ENCODE data around the gene DHX57.

DNA sequence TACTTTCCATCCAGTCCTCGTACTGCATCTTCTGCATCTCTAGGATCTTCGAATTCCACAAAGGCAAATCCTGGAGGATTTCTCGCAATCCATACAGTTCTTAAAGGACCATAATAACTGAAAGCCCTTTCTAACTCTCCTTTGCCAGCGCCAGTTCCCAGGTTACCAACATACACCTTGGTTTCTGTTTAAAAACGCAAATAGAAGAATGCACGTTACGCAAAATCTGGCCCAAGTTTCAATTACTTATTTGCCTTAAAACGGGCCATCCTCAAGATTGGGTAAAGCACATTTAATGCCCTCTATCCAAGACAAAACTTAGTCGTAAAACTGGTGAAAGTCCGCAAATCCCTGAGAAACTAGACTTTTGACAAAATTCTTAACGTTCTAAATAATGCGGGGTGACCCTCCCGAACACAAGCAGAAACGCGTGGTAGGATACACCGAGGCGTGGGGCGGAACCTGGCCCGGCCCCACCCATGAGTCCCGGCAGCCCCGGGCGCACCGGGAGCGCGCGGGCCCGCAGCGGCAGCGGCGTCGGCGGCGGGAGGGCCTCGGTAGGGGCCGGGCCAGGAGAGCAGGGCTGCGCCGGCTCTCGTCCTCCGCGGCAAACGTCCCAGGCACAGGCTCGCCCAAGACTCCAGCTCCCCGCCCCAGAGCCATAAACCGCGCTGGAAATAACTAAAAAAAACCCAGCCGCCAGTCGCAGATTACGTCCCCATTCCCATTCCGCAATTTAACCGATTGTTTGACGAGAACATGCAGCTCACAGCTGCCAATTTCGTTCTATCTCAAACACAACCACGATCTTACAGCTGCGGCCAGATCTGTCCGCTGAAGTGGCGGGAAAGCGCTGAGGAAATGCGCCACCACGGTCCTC is 125.5 kb downstream of the DHX57 start:
- TF ChIP-seq SIN3A (IDR thresholded peaks at IDR 0.05; ENCODE audit: borderline replicate concordance, insufficient read depth, low read length) (0 out of 2 replicates have a peak, but pooled peaks have one; percentile 29), POLR2AphosphoS5 (IDR thresholded peaks at IDR 0.05; ENCODE audit: low read depth, low read length) (no peak)
- TF ChIP-seq, protein P1, sequence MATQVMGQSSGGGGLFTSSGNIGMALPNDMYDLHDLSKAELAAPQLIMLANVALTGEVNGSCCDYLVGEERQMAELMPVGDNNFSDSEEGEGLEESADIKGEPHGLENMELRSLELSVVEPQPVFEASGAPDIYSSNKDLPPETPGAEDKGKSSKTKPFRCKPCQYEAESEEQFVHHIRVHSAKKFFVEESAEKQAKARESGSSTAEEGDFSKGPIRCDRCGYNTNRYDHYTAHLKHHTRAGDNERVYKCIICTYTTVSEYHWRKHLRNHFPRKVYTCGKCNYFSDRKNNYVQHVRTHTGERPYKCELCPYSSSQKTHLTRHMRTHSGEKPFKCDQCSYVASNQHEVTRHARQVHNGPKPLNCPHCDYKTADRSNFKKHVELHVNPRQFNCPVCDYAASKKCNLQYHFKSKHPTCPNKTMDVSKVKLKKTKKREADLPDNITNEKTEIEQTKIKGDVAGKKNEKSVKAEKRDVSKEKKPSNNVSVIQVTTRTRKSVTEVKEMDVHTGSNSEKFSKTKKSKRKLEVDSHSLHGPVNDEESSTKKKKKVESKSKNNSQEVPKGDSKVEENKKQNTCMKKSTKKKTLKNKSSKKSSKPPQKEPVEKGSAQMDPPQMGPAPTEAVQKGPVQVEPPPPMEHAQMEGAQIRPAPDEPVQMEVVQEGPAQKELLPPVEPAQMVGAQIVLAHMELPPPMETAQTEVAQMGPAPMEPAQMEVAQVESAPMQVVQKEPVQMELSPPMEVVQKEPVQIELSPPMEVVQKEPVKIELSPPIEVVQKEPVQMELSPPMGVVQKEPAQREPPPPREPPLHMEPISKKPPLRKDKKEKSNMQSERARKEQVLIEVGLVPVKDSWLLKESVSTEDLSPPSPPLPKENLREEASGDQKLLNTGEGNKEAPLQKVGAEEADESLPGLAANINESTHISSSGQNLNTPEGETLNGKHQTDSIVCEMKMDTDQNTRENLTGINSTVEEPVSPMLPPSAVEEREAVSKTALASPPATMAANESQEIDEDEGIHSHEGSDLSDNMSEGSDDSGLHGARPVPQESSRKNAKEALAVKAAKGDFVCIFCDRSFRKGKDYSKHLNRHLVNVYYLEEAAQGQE (IDR thresholded peaks at IDR 0.05; ENCODE audit: insufficient read depth in 1 of 2, low read depth in 2 of 2, low read length in 2 of 2) = no peak
